Adipocyte (in vitro differentiated cells): ENCODE data around the gene DGAT2.

Source experiments
- DNase-seq: peaks from one replicate; pipeline ENCODE4 v3.0.0-alpha.2; 2015; ENCODE audit warnings: low read depth
- H3K27me3 ChIP-seq: replicated peaks from 2 replicates; pipeline ENCODE4 v1.7.0; 2013; ENCODE audit warnings: mild to moderate bottlenecking, low read length, moderate library complexity; ENCODE audit not compliant: control insufficient read depth, insufficient read depth
- H3K36me3 ChIP-seq: 2 replicates; pipeline ENCODE4 v1.7.0; 2013; ENCODE audit warnings: low read length, mild to moderate bottlenecking, moderate library complexity; ENCODE audit not compliant: control insufficient read depth, insufficient read depth, severe bottlenecking
- H3K4me1 ChIP-seq: 2 replicates; pipeline ENCODE4 v1.7.0; 2013; ENCODE audit warnings: mild to moderate bottlenecking, low read length, moderate library complexity; ENCODE audit not compliant: control insufficient read depth, insufficient read depth
- H3K4me3 ChIP-seq: 2 replicates; pipeline ENCODE4 v1.7.0; 2013; ENCODE audit warnings: mild to moderate bottlenecking, low read length, moderate library complexity
- H3K9ac ChIP-seq: 2 replicates; pipeline ENCODE4 v1.7.0; 2013; ENCODE audit warnings: mild to moderate bottlenecking, low read length, moderate library complexity
- H3K9me3 ChIP-seq: 2 replicates; pipeline ENCODE4 v1.7.0; 2013; ENCODE audit warnings: mild to moderate bottlenecking, low read length, moderate library complexity; ENCODE audit not compliant: control insufficient read depth

Gene DGAT2

GRCh38 chr11:75793966-75794365, 25.4 kb downstream of the DGAT2 start:
- Histone ChIP-seq H3K9ac (no peak overlapping the region), H3K9me3 (no peaks in the 10 kb centered on the region), H3K36me3 (peaks cover 94% of the 10 kb centered on the region), H3K4me3 (no peak overlapping the region), H3K27me3 (no peaks in the 10 kb centered on the region), H3K4me1 (peaks cover 35% of the 10 kb centered on the region)
- no peak for DNase-seq

DNA sequence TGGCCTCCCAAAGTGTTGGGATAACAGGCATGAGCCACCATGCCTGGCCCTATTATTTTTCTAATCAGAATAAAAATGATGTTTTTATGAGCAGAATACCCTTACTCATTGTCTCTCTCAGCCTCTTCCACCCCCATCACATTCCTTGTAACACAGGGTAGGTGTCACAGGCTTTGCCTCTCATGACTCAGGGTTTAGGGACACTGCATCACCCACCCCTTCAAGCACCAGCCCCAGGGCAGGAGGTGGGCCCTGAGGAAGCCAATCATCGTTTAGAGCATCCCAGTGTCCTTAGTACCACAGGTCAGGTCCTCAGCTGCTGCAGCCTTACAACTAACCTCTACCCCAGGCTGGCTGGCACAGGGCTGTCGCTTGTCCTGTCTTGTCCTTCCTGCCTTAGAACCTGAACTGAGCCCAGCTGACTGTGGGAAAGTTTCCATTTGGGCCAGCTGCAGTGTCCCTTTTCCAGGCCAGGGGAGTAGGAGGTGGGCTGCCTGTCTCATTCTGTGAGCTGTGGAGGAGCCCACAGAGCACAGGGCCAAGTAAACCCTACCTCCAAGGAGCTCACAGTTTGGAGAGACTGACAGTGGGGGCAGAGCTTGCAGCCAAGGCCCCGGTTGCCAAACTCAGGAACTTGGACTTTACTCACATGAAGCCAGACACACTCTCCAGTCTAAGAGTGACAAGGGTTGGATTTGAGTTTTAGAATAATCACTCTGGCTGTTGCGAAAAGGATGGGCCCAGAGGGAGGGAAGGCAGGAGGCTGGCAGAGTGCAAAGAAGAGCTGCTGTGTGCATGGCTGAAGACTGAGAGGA, 26.9 kb downstream of the DGAT2 start:
- DNase-seq = no peak
- Histone ChIP-seq H3K4me1 (peaks cover 35% of the 10 kb centered on the region), H3K9me3 (no peaks in the 10 kb centered on the region), H3K36me3 (peaks cover 94% of the 10 kb centered on the region), H3K9ac (peak overlapping the region; percentile 3), H3K27me3 (no peaks in the 10 kb centered on the region), H3K4me3 (no peak overlapping the region)

GRCh38 chr11:75796091-75796435, 27.5 kb downstream of the DGAT2 start:
- Histone ChIP-seq H3K4me3 (no peak overlapping the region), H3K27me3 (no peaks in the 10 kb centered on the region), H3K4me1 (peaks cover 35% of the 10 kb centered on the region), H3K9me3 (no peaks in the 10 kb centered on the region), H3K9ac (no peak overlapping the region), H3K36me3 (peaks cover 95% of the 10 kb centered on the region)
- DNase-seq = no peak

- Histone ChIP-seq H3K27me3 (no peaks in the 10 kb centered on the region), H3K36me3 (peaks cover 95% of the 10 kb centered on the region), H3K9me3 (no peaks in the 10 kb centered on the region), H3K4me3 (no peak overlapping the region), H3K4me1 (peaks cover 31% of the 10 kb centered on the region), H3K9ac (no peak overlapping the region)
- no peak for DNase-seq
Measured at GRCh38 chr11:75797116-75797515, 28.5 kb downstream of the DGAT2 start.

DNA sequence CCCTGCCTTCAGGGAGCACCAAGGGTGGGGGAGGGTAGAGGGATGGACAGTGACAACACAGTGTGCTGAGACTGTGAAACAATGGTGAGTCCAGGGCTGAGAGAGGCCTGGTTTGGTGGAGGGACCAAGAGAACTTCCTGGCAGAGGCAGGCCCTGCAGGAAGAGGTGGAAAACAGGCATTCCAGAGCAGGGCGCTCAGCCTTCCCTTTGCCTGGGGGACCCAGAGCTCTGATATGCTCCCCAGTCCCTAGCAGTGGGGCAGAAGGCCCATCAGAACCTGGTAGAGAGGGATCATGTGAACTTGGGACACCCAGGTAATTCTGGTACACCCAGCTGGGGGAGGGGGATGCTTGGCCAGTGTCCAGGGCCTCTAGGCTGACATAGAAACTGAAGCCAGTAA, 29.2 kb downstream of the DGAT2 start:
- Histone ChIP-seq H3K9ac (no peak overlapping the region), H3K36me3 (peaks cover 95% of the 10 kb centered on the region), H3K27me3 (no peaks in the 10 kb centered on the region), H3K4me1 (peaks cover 31% of the 10 kb centered on the region), H3K9me3 (no peaks in the 10 kb centered on the region), H3K4me3 (no peak overlapping the region)
- DNase-seq = no peak

DNA sequence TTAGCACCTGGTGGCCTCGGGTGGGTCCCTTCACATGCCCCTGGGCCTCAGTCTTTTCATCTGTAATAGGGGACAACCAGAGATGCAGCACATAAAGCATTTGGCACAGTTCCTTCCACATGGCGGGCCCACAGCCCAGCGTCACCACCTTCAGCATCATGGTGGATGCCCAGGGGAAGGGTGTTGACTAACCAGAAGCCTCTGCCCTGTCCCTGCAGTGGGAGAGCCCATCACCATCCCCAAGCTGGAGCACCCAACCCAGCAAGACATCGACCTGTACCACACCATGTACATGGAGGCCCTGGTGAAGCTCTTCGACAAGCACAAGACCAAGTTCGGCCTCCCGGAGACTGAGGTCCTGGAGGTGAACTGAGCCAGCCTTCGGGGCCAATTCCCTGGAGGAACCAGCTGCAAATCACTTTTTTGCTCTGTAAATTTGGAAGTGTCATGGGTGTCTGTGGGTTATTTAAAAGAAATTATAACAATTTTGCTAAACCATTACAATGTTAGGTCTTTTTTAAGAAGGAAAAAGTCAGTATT, 31.6 kb downstream of the DGAT2 start:
- no peak overlapping the region for H3K4me3 ChIP-seq
- H3K9me3 ChIP-seq = no peaks in the 10 kb centered on the region
- peaks cover 21% of the 10 kb centered on the region for H3K4me1 ChIP-seq
- DNase-seq = no peak
- H3K36me3 ChIP-seq = peaks cover 79% of the 10 kb centered on the region
- H3K9ac ChIP-seq = peak overlapping the region; percentile 13
- H3K27me3 ChIP-seq = no peaks in the 10 kb centered on the region

DNA sequence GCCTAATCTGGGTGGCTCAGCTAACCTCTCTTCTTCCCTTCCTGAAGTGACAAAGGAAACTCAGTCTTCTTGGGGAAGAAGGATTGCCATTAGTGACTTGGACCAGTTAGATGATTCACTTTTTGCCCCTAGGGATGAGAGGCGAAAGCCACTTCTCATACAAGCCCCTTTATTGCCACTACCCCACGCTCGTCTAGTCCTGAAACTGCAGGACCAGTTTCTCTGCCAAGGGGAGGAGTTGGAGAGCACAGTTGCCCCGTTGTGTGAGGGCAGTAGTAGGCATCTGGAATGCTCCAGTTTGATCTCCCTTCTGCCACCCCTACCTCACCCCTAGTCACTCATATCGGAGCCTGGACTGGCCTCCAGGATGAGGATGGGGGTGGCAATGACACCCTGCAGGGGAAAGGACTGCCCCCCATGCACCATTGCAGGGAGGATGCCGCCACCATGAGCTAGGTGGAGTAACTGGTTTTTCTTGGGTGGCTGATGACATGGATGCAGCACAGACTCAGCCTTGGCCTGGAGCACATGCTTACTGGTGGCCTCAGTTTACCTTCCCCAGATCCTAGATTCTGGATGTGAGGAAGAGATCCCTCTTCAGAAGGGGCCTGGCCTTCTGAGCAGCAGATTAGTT, 32.3 kb downstream of the DGAT2 start:
- Histone ChIP-seq H3K4me1 (peaks cover 16% of the 10 kb centered on the region), H3K4me3 (no peak overlapping the region), H3K9me3 (no peaks in the 10 kb centered on the region), H3K9ac (peak overlapping the region; percentile 13), H3K36me3 (peaks cover 77% of the 10 kb centered on the region), H3K27me3 (no peaks in the 10 kb centered on the region)
- no peak for DNase-seq

GRCh38 chr11:75801362-75802020, 32.9 kb downstream of the DGAT2 start:
- H3K9me3 ChIP-seq = no peaks in the 10 kb centered on the region
- no peak for DNase-seq

DNA sequence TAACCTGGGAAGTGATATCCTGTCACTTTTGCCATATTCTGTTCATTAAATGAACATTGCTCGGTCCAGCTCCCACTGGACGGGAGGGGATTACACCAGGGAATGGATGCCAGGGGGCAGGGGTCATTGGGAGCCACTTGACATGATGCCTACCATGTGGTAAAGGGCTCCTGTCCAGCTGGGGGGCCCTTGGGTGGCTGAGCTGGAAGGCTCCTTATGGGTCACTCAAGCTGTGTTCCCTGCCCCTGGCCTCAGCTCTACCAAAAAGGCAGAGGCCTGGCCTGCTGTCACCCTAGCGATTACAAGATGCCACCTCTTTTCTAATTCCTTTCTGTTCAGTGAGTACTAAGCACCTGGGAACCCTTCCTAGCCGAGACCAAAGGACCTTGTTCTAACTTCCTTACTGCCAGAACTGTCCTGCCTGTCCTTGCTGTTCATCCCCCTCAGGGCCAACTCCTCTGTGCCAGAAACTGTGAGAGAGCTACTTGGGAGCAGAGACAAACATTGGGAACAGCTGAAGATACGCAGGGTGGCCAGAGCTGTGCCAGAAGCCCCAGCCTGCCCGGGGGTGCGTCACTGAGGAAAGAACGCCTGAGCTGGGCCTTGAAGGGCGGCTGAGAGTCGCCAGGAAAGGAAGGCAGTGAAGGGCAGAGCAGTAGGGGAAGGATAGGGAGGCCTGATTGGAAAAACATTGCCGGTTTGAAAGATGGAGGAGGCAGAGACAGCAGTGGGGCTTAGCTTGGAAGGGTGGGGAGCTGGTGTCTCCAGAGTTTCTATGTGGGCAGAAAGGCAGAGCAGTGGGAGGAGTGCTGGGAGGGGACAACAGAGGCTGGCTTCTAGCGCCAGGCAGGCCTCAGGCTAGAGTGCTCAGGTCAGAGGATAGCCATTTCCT, 33.7 kb downstream of the DGAT2 start:
- Histone ChIP-seq H3K36me3 (peaks cover 63% of the 10 kb centered on the region), H3K9me3 (no peaks in the 10 kb centered on the region), H3K9ac (peak overlapping the region; percentile 41), H3K27me3 (no peaks in the 10 kb centered on the region), H3K4me3 (no peak overlapping the region), H3K4me1 (peaks cover 8% of the 10 kb centered on the region)
- DNase-seq = no peak

More at GRCh38 chr11:75801362-75802020, 32.9 kb downstream of the DGAT2 start:
- Histone ChIP-seq H3K9ac (peak overlapping the region; percentile 41), H3K4me1 (peaks cover 9% of the 10 kb centered on the region), H3K27me3 (no peaks in the 10 kb centered on the region), H3K4me3 (no peak overlapping the region), H3K36me3 (peaks cover 70% of the 10 kb centered on the region)

GRCh38 chr11:75802913-75803820, 34.6 kb downstream of the DGAT2 start:
- Histone ChIP-seq H3K9ac (no peak overlapping the region), H3K36me3 (peaks cover 54% of the 10 kb centered on the region), H3K9me3 (no peaks in the 10 kb centered on the region), H3K27me3 (no peaks in the 10 kb centered on the region), H3K4me1 (no peaks in the 10 kb centered on the region), H3K4me3 (no peak overlapping the region)
- peak; percentile 87 for DNase-seq
